BLaER1 treated with 17β-estradiol and CSF1 and Interleukin-3, amounts not matched to agents 10 nM and 100 nM (cell line): ENCODE results near the gene RAB19.
A peak's percentile ranks its signal among the peaks of the same experiment; 100 is the strongest.
"Not testable (repeated sequence)": the region's sequence is repeated elsewhere in the genome, so short reads cannot be mapped to it uniquely, and the experiment has no call there.

Experiments
- H3K27ac ChIP-seq, 11 experiments: shearing (Covaris generic); formaldehyde crosslinking; 2 replicates each; pipeline ENCODE4 v1.8.1; 2022
- H3K27me3 ChIP-seq, 11 experiments: shearing (Covaris generic); formaldehyde crosslinking; 2 replicates each; pipeline ENCODE4 v1.8.1; 2022
- H3K36me3 ChIP-seq, 11 experiments: shearing (Covaris generic); formaldehyde crosslinking; 2 replicates each; pipeline ENCODE4 v1.8.1; 2022
- H3K4me1 ChIP-seq, 10 experiments: shearing (Covaris generic); formaldehyde crosslinking; 2 replicates each; pipeline ENCODE4 v1.8.1; 2022
- H3K4me2 ChIP-seq, 11 experiments: shearing (Covaris generic); formaldehyde crosslinking; 2 replicates each; pipeline ENCODE4 v1.8.1; 2022
- H3K4me3 ChIP-seq, 10 experiments: shearing (Covaris generic); formaldehyde crosslinking; 2 replicates each; pipeline ENCODE4 v1.8.1; 2022
- H3K9ac ChIP-seq, 11 experiments: shearing (Covaris generic); formaldehyde crosslinking; 2 replicates each; pipeline ENCODE4 v1.8.1; 2022
- H3K9me3 ChIP-seq, 11 experiments: shearing (Covaris generic); formaldehyde crosslinking; replicated peaks in 1 of 11; 2 replicates each; pipeline ENCODE4 v1.8.1; 2022
- H4K20me1 ChIP-seq, 11 experiments: shearing (Covaris generic); formaldehyde crosslinking; 2 replicates each; pipeline ENCODE4 v1.8.1; 2022
- Cebpa-rat ChIP-seq, 11 experiments: shearing (Covaris generic); IDR thresholded peaks; 2 replicates each; pipeline ENCODE4 v1.8.1; 2022

The RAB19 gene

GRCh38 chr7:140415361-140415760, 11.5 kb downstream of the RAB19 start:
- Histone ChIP-seq H3K36me3 (no peaks in the 10 kb centered on the region), H3K4me3 (no peak overlapping the region), H3K27ac (no peak overlapping the region), H3K4me1 (peaks cover 0 to 14% (median 7%) of the 10 kb centered on the region in 10 experiments; a peak in 12 of 20 replicates), H3K4me2 (no peak overlapping the region), H3K9ac (no peak overlapping the region), H3K27me3 (no peaks in the 10 kb centered on the region), H4K20me1 (no peaks in the 10 kb centered on the region), H3K9me3 (peaks cover 0 to 8% (median 5%) of the 10 kb centered on the region in 11 experiments; a peak in 4 of 22 replicates)
- no peak for TF ChIP-seq Cebpa-rat (IDR thresholded peaks at IDR 0.05)

- not testable (repeated sequence) for H3K27me3 ChIP-seq, H3K4me2 ChIP-seq
Measured at GRCh38 chr7:140415816-140416215, 12.0 kb downstream of the RAB19 start.

GRCh38 chr7:140416560-140416959, 12.7 kb downstream of the RAB19 start:
- no peaks in the 10 kb centered on the region for H4K20me1 ChIP-seq
- no peak for TF ChIP-seq Cebpa-rat (IDR thresholded peaks at IDR 0.05)
- H3K4me3 ChIP-seq: no peak overlapping the region
- peaks cover 0 to 14% (median 7%) of the 10 kb centered on the region in 10 experiments; a peak in 12 of 20 replicates for H3K4me1 ChIP-seq
- H3K36me3 ChIP-seq: no peaks in the 10 kb centered on the region
- no peak overlapping the region for H3K27ac ChIP-seq
- H3K9ac ChIP-seq: no peak overlapping the region
- H3K9me3 ChIP-seq: peaks cover 0 to 8% (median 5%) of the 10 kb centered on the region in 11 experiments; a peak in 4 of 22 replicates
- no peak overlapping the region for H3K4me2 ChIP-seq
- no peaks in the 10 kb centered on the region for H3K27me3 ChIP-seq

More at GRCh38 chr7:140415816-140416215, 12.0 kb downstream of the RAB19 start:
- H3K9ac ChIP-seq, H3K9me3 ChIP-seq, H3K27ac ChIP-seq, H3K4me3 ChIP-seq, H4K20me1 ChIP-seq, H3K36me3 ChIP-seq: not testable (repeated sequence)
- peaks cover 0 to 14% (median 7%) of the 10 kb centered on the region in 10 experiments; a peak in 12 of 20 replicates for H3K4me1 ChIP-seq

DNA sequence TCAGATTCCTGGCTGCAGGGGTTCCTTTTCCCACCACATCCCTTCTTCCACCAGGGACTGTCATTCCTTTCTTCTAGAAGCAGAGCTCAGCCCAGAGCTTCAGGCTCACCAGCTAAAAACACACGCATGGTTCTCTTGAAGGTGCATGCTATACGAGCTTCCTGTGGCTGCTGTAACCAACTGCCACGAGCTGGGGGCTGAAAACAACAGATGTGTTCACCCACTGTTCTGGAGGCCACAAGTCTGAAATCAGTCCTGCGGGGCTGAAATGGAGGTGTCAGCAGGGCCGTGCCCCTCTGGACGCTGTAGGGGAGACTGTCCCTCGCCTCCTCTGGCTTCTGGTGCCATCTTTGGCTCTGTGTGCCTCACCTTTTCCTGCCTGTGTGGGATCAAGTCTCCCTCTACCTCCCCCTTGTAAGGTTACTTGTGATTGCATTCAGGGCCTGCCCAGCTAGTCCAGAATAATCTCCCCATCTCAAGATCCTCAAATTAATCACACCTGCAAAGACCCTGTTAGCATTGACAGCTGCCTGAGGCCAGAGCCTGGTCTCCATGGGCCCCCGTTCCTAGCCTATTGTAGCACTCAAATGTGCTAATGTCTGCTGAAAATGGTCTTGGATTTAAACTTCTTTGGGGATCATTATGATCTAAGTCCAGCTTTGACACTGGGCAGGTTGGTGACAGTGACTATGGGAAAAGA, 13.7 kb downstream of the RAB19 start:
- no peaks in the 10 kb centered on the region for H4K20me1 ChIP-seq
- H3K27me3 ChIP-seq: no peaks in the 10 kb centered on the region

DNA sequence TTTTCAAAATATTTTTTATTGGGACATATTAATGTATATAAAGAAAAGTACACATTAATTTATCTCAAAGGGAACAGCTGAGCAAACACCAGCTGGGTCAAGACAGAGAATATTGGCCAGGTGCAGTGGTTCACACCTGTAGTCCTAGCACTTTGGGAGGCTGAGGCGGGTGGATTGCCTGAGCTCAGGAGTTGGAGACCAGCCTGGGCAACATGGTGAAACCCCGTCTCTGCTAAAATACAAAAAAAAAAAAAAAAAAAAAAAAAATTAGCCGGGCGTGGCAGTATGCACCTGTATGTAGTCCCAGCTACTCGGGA, 14.3 kb downstream of the RAB19 start:
- not testable (repeated sequence) for H3K9ac ChIP-seq, H3K4me2 ChIP-seq, H3K4me3 ChIP-seq, H4K20me1 ChIP-seq, H3K36me3 ChIP-seq, H3K27ac ChIP-seq, H3K27me3 ChIP-seq, H3K9me3 ChIP-seq
- peaks cover 0 to 14% (median 7%) of the 10 kb centered on the region in 10 experiments; a peak in 12 of 20 replicates for H3K4me1 ChIP-seq

More for the DNA sequence above, 13.7 kb downstream of the RAB19 start:
- no peak overlapping the region for H3K27ac ChIP-seq
- no peak for TF ChIP-seq Cebpa-rat (IDR thresholded peaks at IDR 0.05)
- H3K36me3 ChIP-seq: no peaks in the 10 kb centered on the region
- H3K4me3 ChIP-seq: no peak overlapping the region
- H3K9me3 ChIP-seq: peaks cover 0 to 8% (median 5%) of the 10 kb centered on the region in 11 experiments; a peak in 4 of 22 replicates
- H3K4me2 ChIP-seq: peak overlapping the region in 7 of 11 experiments; percentile 13 to 51 (median 34); a peak in 11 of 22 replicates
- peaks cover 0 to 14% (median 7%) of the 10 kb centered on the region in 10 experiments; a peak in 12 of 20 replicates for H3K4me1 ChIP-seq
- peak overlapping the region in 1 of 11 experiments; percentile 33; a peak in 1 of 22 replicates for H3K9ac ChIP-seq

- Histone ChIP-seq H3K4me2 (no peak overlapping the region), H3K27me3 (no peaks in the 10 kb centered on the region), H3K9me3 (no peaks in the 10 kb centered on the region), H3K4me3 (no peak overlapping the region), H3K27ac (no peak overlapping the region), H4K20me1 (no peaks in the 10 kb centered on the region), H3K36me3 (no peaks in the 10 kb centered on the region), H3K4me1 (peaks cover 0 to 14% (median 7%) of the 10 kb centered on the region in 10 experiments; a peak in 12 of 20 replicates), H3K9ac (no peak overlapping the region)
- TF ChIP-seq Cebpa-rat (IDR thresholded peaks at IDR 0.05): no peak
Measured at GRCh38 chr7:140418653-140419052, 14.8 kb downstream of the RAB19 start.

GRCh38 chr7:140421521-140421920, 17.7 kb downstream of the RAB19 start:
- no peaks in the 10 kb centered on the region for H3K36me3 ChIP-seq
- H3K27ac ChIP-seq: no peak overlapping the region
- TF ChIP-seq Cebpa-rat (IDR thresholded peaks at IDR 0.05): no peak
- no peak overlapping the region for H3K4me3 ChIP-seq
- H3K9ac ChIP-seq: no peak overlapping the region
- no peaks in the 10 kb centered on the region for H3K9me3 ChIP-seq
- peaks cover 0 to 14% (median 7%) of the 10 kb centered on the region in 10 experiments; a peak in 12 of 20 replicates for H3K4me1 ChIP-seq
- H3K27me3 ChIP-seq: no peaks in the 10 kb centered on the region
- no peak overlapping the region for H3K4me2 ChIP-seq
- H4K20me1 ChIP-seq: no peaks in the 10 kb centered on the region

DNA sequence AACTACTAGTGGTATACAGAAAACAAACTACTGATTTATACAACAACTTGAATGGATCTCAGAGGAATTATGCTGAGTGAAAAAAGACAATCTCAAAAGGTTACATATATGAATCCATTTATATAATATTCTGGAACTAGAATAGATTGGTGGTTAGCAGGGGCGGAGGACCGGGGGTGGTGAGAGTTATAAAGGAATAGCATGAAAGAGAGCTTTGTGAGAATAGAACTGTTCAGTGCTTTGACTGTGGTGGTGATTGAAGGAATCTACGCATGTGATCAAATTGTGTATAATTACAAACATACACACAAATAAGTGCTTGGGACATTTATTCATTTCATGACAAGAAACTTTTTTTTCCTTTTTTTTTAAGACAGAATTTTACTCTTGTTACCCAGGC, 19.6 kb downstream of the RAB19 start:
- Histone ChIP-seq H3K27me3 (no peaks in the 10 kb centered on the region), H3K27ac (no peak overlapping the region), H3K9me3 (no peaks in the 10 kb centered on the region), H3K4me1 (peaks cover 0 to 7% (median 0%) of the 10 kb centered on the region in 10 experiments; a peak in 3 of 20 replicates), H3K4me3 (no peak overlapping the region), H4K20me1 (no peaks in the 10 kb centered on the region), H3K9ac (no peak overlapping the region), H3K36me3 (no peaks in the 10 kb centered on the region), H3K4me2 (no peak overlapping the region)
- TF ChIP-seq Cebpa-rat (IDR thresholded peaks at IDR 0.05): no peak

- TF ChIP-seq Cebpa-rat (IDR thresholded peaks at IDR 0.05): no peak
Measured at GRCh38 chr7:140425718-140426117, 21.9 kb downstream of the RAB19 start.

GRCh38 chr7:140426130-140426529, 22.3 kb downstream of the RAB19 start:
- no peak overlapping the region for H3K27ac ChIP-seq
- peaks cover 0 to 5% (median 0%) of the 10 kb centered on the region in 11 experiments; a peak in 3 of 22 replicates for H3K9me3 ChIP-seq
- H4K20me1 ChIP-seq: no peaks in the 10 kb centered on the region
- no peak overlapping the region for H3K9ac ChIP-seq
- H3K4me2 ChIP-seq: no peak overlapping the region
- H3K36me3 ChIP-seq: no peaks in the 10 kb centered on the region
- no peak for TF ChIP-seq Cebpa-rat (IDR thresholded peaks at IDR 0.05)
- H3K27me3 ChIP-seq: no peaks in the 10 kb centered on the region
- no peak overlapping the region for H3K4me3 ChIP-seq
- H3K4me1 ChIP-seq: no peaks in the 10 kb centered on the region

More at GRCh38 chr7:140425718-140426117, 21.9 kb downstream of the RAB19 start:
- Histone ChIP-seq H3K27ac (no peak overlapping the region), H3K27me3 (no peaks in the 10 kb centered on the region), H3K9me3 (peaks cover 0 to 4% (median 0%) of the 10 kb centered on the region in 11 experiments; a peak in 3 of 22 replicates), H3K4me2 (no peak overlapping the region), H3K4me1 (no peaks in the 10 kb centered on the region), H3K4me3 (no peak overlapping the region), H3K9ac (no peak overlapping the region), H4K20me1 (no peaks in the 10 kb centered on the region), H3K36me3 (no peaks in the 10 kb centered on the region)
